LNCaP clone FGC (cell line): ENCODE measurements around the gene MBOAT2.

ENCODE experiments used
- DNase-seq: peaks from one replicate; pipeline ENCODE4 v3.0.0-alpha.2; 2011; ENCODE audit warnings: low read depth
- H3K4me3 ChIP-seq: 2 replicates; pipeline ENCODE4 v1.5.1; 2011; ENCODE audit warnings: mild to moderate bottlenecking, low read depth, low read length, control low read depth
- TF ChIP-seq, protein P1 (sequence below): IDR thresholded peaks from 2 replicates; pipeline ENCODE4 v1.5.1; 2012; ENCODE audit warnings: mild to moderate bottlenecking; ENCODE audit not compliant: control insufficient read depth, insufficient read depth; ENCODE audit errors: extremely low read depth

MBOAT2 gene

DNA sequence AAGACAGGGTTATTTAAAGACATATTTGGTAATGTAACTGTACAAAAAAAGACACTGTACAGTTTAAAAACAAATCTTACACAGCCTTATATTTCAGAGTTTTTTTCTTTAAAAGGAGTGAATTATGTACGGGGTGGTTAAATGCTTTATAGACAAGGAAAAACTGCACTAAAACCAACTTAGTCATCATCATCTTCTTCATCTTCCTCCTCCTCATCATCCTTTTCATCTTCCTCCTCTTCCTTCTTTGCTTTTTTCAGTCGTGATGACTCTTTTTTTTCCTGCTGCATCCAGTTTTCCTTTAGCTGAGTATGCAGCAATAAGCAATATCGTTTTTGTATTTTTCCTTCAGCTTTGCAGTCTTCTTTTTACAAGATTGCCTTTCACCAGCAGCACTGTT lies 14.6 kb upstream of the MBOAT2 start:
- TF ChIP-seq, protein P1, sequence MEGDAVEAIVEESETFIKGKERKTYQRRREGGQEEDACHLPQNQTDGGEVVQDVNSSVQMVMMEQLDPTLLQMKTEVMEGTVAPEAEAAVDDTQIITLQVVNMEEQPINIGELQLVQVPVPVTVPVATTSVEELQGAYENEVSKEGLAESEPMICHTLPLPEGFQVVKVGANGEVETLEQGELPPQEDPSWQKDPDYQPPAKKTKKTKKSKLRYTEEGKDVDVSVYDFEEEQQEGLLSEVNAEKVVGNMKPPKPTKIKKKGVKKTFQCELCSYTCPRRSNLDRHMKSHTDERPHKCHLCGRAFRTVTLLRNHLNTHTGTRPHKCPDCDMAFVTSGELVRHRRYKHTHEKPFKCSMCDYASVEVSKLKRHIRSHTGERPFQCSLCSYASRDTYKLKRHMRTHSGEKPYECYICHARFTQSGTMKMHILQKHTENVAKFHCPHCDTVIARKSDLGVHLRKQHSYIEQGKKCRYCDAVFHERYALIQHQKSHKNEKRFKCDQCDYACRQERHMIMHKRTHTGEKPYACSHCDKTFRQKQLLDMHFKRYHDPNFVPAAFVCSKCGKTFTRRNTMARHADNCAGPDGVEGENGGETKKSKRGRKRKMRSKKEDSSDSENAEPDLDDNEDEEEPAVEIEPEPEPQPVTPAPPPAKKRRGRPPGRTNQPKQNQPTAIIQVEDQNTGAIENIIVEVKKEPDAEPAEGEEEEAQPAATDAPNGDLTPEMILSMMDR = no peak
- no peak for DNase-seq
- H3K4me3 ChIP-seq = no peak overlapping the region

DNA sequence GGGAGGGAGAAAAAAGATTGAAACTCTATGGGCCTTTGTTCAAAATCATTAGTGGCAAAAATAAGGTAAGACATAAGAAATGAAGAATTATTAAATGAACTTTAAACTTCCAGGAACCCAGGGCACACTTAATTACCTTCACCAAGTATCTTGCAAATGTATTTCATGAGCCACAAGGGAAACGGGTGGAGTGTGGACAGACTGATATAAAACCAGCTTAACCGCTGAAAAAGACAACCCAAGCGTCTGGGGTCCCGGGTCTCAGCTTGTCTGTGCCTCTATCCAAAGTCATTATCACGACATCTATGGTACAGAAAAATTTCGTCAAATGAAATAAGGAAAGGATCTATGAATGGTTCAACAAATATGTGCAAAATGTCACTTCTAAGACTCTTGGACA lies 13.9 kb upstream of the MBOAT2 start:
- DNase-seq = no peak
- TF ChIP-seq, protein P1 = no peak

DNA sequence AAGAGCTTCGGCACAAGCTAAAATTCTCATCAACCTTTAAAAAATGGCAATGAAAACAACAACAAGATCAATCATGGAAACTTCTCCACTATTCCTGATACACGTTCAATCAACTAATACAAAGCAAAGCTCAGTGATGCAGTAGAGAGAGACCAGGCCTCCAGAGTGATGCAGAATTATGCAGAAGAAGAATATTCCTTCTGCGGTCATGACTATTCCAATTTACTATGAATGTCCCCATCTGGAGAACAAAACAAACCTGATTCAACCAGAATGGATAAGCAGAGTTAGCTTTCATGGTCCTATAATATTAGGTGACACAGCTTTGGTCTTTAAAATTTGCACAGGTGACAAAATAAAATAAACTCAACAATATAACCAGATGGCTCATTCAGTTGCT lies 12.5 kb upstream of the MBOAT2 start:
- DNase-seq = no peak
- TF ChIP-seq, protein P1 = no peak
- no peak overlapping the region for H3K4me3 ChIP-seq

More for the DNA sequence above, 13.9 kb upstream of the MBOAT2 start:
- H3K4me3 ChIP-seq = no peak overlapping the region

DNA sequence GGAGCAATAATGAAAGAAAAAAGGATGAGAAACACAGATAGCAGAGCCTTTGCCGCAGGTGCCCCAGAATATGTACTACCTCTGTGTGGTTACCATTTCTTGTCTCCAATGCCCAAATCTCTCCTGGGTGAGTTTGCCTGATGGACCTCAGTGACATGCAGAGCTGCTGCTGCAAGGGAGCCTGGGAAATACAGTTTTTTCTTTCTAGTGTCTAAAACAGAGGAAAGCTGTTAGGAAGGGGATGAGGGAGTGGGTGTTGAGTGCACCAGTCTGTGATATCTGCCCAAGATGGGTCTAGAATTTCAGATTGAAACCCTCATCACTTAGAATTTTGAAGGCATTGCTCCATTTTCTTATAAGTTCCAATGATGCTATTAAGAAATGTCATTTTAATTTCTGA lies 9.9 kb upstream of the MBOAT2 start:
- no peak for DNase-seq
- H3K4me3 ChIP-seq = no peak overlapping the region
- TF ChIP-seq, protein P1 = no peak

DNA sequence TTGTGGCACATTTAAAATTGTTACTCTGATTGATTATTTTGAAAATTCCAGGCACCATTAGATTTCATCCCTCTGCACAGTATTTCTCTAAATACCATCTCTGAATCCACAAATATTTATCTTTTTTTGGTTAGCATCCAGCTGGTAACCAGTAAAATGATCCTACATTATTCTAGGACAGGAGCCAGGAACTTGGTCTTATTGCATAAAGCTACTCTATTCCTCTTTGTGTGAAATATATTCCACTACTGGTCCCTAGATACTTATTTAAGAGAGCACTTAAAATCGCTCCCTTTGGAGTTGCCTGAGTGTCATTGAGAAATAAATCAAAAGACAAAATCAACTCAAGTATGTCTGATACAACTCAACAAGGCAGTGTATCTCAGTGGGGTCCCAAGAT lies 7.4 kb upstream of the MBOAT2 start:
- TF ChIP-seq, protein P1 = no peak

DNA sequence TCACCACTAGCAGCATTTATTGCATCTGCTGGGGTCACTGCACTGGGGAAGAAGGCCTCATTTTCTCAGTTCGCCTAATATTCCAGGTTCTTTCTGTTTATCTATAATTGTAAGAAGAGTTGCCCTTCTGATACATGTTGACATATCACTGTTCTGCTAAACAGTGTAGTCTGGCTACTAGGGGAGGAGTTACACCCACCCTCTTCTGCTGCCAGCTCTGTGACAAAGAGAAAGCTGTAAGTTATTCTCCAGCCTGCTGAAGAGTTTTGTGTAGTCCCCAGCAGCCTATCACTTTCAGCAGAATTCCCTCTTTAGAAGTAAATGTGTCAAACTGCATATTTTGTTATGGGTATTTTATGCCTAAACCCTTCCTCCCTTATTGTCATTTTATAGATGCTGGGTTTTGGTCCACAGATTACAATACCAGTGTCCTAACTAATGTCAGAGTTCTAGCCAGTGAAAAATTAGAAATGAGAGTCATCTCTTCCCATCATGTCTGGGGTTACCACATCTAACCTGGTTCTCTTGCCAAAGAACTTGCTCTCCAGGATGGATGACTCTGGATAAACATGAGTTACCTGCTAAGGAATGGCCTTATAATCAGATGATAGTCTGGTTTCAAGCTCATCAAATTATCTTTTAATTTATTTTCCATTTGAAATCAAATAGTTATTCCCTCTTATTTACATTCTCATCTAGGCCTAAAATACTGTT lies 5.6 kb upstream of the MBOAT2 start:
- no peak overlapping the region for H3K4me3 ChIP-seq

More for the DNA sequence above, 7.4 kb upstream of the MBOAT2 start:
- no peak for DNase-seq
- no peak overlapping the region for H3K4me3 ChIP-seq

DNA sequence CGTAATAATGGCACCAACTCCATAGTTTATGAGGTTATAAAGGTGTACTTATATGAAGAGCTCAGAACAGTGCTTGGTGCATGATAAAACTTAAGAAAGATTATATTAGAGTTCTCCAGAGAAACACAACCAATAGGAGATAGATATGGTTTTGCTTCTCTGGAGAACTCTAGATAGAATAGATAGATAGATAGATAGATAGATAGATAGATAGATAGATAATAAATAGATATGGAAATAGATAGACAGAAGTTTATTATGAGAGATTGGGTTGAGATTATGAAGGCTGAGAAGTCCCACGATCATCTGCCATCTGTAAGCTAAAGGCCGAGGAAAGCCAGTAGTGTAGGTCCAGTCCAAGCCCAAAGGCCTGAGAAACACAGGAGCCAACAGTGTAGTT lies 2.9 kb upstream of the MBOAT2 start:
- no peak for DNase-seq
- H3K4me3 ChIP-seq = no peak overlapping the region
- TF ChIP-seq, protein P1 = no peak

More for the DNA sequence above, 5.6 kb upstream of the MBOAT2 start:
- TF ChIP-seq, protein P1 = no peak
- no peak for DNase-seq
